NB4 (cell line): ENCODE data around the gene SCAPER.

Source experiments
- DNase-seq: peaks from one replicate; pipeline ENCODE4 v3.0.0; 2010; ENCODE audit warnings: low read depth
- H3K4me3 ChIP-seq: one replicate; pipeline ENCODE4 v1.5.1; 2011; ENCODE audit warnings: mild to moderate bottlenecking, low read depth, low read length, moderate library complexity
- CTCF ChIP-seq: IDR thresholded peaks from one replicate; pipeline ENCODE4 v1.5.1; 2012; ENCODE audit warnings: low read depth, low read length
- MAX ChIP-seq: IDR thresholded peaks from 2 replicates; pipeline ENCODE4 v1.6.1; 2011; ENCODE audit warnings: low read depth, low read length
- MYC ChIP-seq: IDR thresholded peaks from 2 replicates; pipeline ENCODE4 v1.6.1; 2011; ENCODE audit warnings: low read depth, low read length
- POLR2A ChIP-seq: IDR thresholded peaks from 2 replicates; pipeline ENCODE4 v1.6.1; 2011; ENCODE audit warnings: mild to moderate bottlenecking; ENCODE audit not compliant: insufficient read length; ENCODE audit errors: extremely low read depth

Gene SCAPER

GRCh38 chr15:76684002-76684401 is 221.1 kb downstream of the SCAPER start:
- H3K4me3 ChIP-seq, result no peak overlapping the region
- TF ChIP-seq MYC (no peak), POLR2A (no peak), CTCF (no peak), MAX (no peak)
- no peak for DNase-seq

GRCh38 chr15:76682833-76683232 is 222.3 kb downstream of the SCAPER start:
- no peak for DNase-seq
- TF ChIP-seq MYC (no peak), CTCF (no peak), MAX (no peak), POLR2A (no peak)
- no peak overlapping the region for H3K4me3 ChIP-seq

GRCh38 chr15:76682259-76682658 is 222.9 kb downstream of the SCAPER start:
- TF ChIP-seq MYC, result no peak
- DNase-seq, result no peak
- H3K4me3 ChIP-seq, result no peak overlapping the region

- no peak overlapping the region for H3K4me3 ChIP-seq
- TF ChIP-seq CTCF (no peak), MYC (no peak), POLR2A (no peak), MAX (no peak)
- no peak for DNase-seq
These were observed 226.4 kb downstream of the SCAPER start for GRCh38 chr15:76678766-76679165.

- TF ChIP-seq CTCF, result no peak
- TF ChIP-seq POLR2A, result no peak
- no peak for TF ChIP-seq MAX
- TF ChIP-seq MYC, result no peak
- H3K4me3 ChIP-seq, result no peak overlapping the region
- no peak for DNase-seq
These were observed 230.3 kb downstream of the SCAPER start for GRCh38 chr15:76674883-76675282.

- H3K4me3 ChIP-seq, result no peak overlapping the region
- DNase-seq, result no peak
- TF ChIP-seq CTCF, result no peak
- TF ChIP-seq MAX, result no peak
- no peak for TF ChIP-seq POLR2A
- no peak for TF ChIP-seq MYC
These were observed 235.5 kb downstream of the SCAPER start for GRCh38 chr15:76669521-76670207.
